ENCODE data around the gene LGALS4.

DNA sequence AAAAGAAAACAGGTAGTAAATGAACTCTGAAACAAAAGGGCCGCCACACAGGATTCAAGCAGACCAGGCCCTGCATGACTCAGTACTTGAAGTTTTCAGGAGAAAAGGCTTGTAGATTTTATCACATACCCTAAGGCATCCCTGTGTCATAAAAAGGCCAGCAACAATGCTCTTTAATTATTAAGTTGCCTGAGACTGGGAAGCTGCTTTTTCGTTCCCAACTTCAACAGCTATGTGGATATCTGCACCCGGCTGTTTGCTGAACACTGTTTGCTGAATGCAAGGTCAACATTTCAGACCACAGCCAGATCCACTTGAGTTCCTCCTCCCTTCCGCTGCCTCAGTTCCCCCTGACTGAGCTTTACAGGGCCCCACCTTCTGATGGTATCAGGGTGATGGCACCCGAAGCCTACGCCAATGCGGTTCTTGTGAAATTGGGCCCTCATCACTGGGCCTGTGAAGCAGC is 24.9 kb upstream of the LGALS4 start:
- TF ChIP-seq CTCF (IDR thresholded peaks at IDR 0.05; ENCODE audit: insufficient read depth, low read depth, low read length) (no peak), EZH2 (IDR thresholded peaks at IDR 0.05; ENCODE audit: insufficient read depth, low read length) (no peak)
